HG03135 (cell line): ENCODE measurements around the gene HOXC9.

ENCODE experiments used
- ATAC-seq: cut with Tn5 transposase; IDR thresholded peaks from one replicate; pipeline ENCODE4 v1.9.1; 2021; ENCODE audit warnings: mild to moderate bottlenecking, moderate library complexity; ENCODE audit not compliant: unreplicated experiment

Gene HOXC9

GRCh38 chr12:54000116-54001114 is at the start of gene HOXC9:
Gene HOXC9 (plus strand): TSS chr12:54000161. CDS start chr12:54000189, 28 bp downstream.
- ATAC-seq: no peak

DNA sequence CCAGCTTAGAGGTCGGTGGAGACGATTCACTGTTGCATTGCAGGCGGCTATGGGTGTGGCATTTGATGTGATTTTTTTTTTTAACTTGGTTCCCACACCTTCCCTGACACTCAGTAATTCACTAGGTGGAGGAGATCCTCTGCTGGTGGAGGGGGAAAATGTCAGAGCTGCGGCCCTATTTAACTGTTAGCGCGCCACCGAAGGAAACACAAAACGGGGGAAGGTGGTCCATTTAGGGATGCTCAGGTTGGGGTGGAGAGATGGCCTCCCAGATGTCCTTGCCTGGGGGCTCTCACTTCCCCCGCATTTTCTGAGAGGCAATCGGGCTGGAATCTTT is 49.6 kb upstream of the HOXC9 start:
- ATAC-seq: no peak

DNA sequence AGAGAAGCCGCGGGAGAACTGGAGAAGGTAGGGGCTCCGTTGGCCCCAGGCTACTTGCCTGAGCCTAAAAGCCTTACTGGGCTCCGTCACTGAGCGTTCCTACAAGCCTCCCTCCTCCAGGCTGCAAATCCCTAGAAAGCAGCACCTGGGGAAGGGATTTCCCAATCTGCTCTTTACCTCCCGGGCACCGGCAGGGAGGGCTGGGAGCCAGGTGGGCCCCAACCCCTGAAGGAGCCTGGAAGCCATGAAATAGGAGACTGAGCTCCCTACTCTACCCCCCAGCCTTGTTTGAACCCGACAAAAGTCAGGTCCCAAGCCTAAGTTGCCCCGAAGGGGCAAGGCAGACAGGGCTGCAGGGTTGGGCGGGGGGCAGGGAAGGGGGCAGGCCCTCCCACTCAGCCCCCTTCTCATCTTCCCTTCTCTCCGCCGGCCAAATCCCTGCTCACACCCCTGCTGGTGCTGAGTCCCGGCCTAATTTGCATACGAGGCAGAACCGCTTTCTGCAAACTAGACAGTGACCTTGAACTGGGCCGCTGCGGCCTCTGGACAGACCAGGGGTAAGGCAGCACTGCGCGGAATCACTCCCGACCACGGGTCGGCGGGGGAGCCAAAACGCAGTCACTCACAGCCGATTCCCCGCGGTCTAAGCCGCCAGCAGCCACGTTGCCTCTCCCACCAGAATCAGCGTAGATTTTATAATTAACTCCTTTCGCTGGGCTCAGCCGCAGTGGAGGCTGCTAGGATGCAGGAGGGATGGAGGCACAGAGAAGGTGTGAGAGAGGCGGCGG is 49.0 kb upstream of the HOXC9 start:
- no peak for ATAC-seq

DNA sequence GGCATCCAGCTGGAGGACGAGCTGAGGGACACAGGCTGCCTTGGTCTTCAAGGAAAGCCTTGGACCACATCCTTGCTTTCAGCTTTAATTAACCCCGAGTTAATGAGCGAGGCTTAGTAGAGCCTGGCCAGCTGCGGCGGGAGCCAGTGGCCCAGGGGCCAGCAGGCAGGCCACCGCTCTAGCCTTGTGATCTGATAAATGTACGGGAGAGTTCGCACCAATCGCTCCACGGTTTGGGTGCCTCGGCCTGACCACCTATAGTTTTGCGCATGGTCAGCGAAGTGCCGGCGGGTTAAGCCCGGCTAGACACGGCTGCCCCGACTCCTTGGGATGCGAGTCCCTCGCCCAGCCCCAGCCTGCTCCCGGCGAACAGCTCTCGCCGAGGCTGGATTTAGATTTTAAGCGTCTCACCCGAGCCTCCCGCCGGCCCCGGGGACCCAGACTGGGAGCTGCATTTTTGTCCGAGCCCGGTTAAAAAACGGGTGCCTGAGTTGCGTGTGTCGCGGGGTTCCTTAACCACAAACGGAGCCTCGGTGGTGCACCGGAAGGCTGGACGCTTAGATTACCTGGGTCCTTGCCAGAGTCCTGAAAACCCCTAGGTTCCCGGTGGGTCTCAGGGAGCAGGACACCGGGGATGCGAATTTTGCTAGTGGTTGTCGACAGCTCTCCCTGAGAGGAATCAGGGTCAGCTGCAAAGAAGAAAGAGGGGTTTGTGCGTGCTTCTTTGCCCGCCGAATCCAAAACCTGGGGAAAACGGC is 48.2 kb upstream of the HOXC9 start:
- no peak for ATAC-seq

GRCh38 chr12:53952335-53952694 is 47.6 kb upstream of the HOXC9 start:
- no peak for ATAC-seq

GRCh38 chr12:53952871-53953734 is 46.9 kb upstream of the HOXC9 start:
- ATAC-seq: no peak

DNA sequence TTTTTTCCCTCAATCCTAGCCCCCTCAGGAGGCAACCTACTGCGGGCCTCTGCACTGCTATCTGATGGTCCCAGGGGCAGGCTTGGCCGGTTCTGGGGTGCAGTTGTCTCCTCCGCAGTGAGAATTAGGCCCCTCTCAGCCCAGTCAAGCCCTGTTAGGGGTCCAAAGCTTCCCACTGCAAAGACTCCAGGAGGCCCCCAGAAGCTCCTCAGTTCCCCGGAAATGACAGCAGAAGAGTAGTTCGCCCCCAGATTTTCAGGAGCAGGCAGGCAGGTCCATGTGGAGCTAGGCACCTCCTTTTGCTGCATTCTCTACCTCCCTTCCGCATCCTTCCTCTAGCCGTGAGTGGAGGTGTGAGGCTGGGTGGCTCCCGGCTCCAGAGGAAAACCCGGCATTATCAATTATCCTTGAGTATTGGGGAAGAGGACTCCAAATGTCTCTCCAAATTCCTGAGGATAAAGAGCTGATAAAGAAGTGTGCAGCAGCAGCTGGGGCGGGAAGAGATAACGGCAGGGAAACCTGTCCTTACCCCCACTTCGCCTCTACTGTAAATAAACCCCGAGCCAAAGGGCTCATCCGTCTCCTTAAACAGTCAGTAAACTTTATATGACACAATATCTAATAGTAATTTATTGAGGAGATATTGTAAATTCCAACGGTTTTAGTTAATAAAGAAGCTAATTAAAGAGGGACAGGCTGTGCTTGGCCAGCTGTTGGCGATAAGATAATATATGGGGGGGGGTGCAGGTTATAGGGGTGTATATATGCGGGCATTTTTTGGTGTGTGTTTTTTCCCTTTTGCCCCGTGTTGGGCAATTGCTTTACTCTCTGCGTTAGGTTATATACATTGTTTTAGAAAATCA is 45.9 kb upstream of the HOXC9 start:
- no peak for ATAC-seq

- ATAC-seq: no peak
Observed at GRCh38 chr12:53954694-53955035, 45.3 kb upstream of the HOXC9 start, which contains the start of gene HOXC12. Gene HOXC12 (plus strand): TSS chr12:53954903. CDS start chr12:53954930, 27 bp downstream.

DNA sequence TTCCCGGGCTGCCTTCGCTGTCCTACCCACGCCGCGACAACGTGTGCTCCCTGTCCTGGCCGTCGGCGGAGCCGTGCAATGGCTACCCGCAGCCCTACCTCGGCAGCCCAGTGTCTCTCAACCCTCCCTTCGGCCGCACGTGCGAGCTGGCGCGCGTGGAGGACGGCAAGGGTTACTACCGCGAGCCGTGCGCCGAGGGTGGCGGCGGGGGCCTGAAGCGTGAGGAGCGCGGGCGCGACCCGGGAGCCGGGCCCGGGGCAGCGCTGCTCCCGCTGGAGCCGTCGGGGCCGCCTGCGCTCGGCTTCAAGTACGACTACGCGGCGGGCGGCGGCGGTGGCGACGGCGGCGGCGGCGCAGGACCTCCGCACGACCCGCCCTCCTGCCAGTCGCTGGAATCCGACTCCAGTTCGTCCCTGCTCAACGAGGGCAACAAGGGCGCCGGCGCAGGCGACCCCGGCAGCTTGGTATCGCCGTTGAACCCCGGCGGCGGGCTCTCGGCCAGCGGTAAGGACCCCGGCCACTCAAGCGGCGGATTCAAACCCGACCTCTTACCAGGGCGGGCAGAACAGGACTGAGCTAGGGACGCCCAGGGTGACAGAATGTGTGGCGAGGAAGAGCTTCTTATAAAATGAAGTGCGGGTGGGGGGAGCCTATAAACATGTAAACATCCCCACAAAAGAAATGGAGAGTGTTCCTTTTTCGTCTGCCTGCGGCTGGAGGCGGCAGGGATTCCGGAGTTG is 44.8 kb upstream of the HOXC9 start:
- ATAC-seq: no peak

GRCh38 chr12:53955776-53956250 is 44.1 kb upstream of the HOXC9 start:
- no peak for ATAC-seq

DNA sequence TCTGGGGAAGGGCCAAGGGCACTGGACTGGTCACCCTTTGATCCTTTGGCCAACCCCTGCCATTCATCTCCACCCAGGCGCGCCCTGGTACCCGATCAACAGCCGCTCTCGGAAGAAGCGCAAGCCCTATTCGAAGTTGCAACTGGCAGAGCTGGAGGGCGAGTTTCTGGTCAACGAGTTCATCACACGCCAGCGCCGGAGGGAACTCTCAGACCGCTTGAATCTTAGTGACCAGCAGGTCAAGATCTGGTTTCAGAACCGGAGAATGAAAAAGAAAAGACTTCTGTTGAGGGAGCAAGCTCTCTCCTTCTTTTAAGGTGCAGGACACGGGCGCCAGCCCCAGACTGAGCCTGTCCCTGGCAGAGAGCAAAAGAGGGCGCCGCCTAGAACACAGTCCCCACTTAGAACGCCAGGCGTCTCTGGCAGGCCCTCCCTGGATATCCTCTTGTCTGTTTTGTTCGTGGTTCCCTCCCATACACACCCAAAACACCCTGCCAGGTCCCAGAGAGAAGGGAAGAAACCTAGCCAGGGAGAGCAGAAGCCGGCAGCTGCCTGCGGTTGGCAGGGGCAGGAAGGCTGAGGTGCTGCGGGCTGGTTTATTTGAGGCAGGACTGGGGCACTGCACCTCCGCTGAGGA is 43.6 kb upstream of the HOXC9 start:
- ATAC-seq: no peak

DNA sequence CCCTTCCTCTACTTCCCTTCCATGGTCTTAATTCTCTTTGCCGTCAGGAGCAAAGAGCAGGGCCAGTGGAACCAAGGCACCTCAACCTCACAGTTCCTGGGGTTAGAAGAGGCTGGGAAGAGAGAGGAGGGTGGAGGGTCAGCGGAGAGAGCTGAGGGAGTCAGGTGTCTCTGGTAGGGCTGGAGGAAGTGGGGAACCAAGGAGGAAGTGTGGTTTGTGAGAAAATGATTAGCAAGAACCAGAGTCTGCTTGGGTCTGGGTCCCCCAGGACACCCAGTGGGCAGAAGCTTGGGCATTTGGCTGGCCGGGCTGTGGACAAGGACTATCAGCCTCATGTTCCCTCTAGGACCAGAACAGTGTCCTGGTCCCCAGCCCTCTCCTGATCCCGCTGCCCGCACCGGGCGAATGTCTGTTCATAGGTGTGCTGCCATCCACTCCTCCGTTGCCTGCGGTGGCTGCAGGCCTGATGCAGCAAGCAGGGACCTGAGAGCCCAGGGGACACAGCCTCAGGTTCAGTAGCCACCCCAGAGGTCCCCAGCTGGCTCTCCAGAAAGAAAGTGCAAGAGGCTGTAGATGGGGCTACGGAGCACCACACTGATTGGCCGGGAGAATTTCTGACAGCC is 42.9 kb upstream of the HOXC9 start:
- ATAC-seq: no peak

DNA sequence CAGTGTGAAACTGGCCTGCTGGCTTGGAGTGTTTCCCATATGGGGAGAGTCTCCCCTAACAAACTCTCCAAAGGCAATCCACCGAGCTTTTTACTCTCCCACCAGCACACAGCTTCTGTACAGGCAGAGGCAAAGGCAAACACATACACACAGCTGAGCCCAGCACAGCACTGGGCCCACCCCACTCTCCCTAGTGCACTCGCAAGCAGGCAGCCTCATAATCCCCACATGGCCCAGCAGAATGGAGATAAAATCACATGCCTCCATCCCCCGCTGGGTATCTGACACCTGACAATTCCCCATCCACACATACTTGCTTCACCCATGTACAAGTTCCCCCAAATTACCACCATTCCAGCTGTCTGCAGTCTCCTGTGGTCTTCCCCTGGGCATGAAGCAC is 41.8 kb upstream of the HOXC9 start:
- ATAC-seq: no peak

DNA sequence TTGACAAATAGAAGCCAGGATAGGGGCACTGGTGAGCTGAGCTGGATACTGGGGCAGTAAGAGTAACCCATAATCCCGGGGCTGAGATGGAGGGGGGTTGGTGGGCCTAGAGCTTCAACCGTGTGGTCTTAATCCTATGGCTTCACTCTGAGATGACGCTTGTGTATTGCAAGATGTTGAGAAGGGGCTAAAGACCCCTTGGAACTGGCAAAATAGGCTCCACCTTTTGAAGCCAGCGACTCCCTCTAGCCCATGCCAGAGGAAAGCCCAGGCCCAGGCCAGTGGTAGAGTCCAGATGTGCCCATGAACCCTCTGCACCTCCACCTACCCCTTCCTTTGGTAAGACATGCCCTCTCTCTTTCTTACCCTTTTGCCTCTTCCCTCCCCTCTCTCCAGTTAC is 40.6 kb upstream of the HOXC9 start:
- no peak for ATAC-seq

- ATAC-seq: no peak
Observed at GRCh38 chr12:53960187-53961024, 39.6 kb upstream of the HOXC9 start.

GRCh38 chr12:53961025-53961761 is 38.8 kb upstream of the HOXC9 start:
- ATAC-seq: no peak
